HCT116 (cell line): ENCODE data around the gene CACNA1G.

Experiments used
- CTCF ChIP-seq, 3 experiments: fragments of 200-600 bp in 1 of 3; sonication (generic) in 1 of 3; IDR thresholded peaks in 2 of 3; conservative IDR thresholded peaks in 1 of 3; 2 replicates each; pipeline ENCODE4 v1.5.1; 2012 to 2017; ENCODE audit warnings: low read depth in 2 of 3, low read length in 2 of 3, antibody characterized with exemption in 1 of 3, borderline replicate concordance in 1 of 3, control low read depth in 1 of 3, mild to moderate bottlenecking in 1 of 3, mixed read lengths in 1 of 3, mixed run types in 1 of 3, moderate library complexity in 1 of 3; ENCODE audit not compliant: insufficient read depth in 1 of 3
- EGR1 ChIP-seq: IDR thresholded peaks from 2 replicates; pipeline ENCODE4 v1.6.1; 2012; ENCODE audit warnings: low read depth
- EZH2 ChIP-seq: fragments of 200-600 bp; sonication (generic); IDR thresholded peaks from 2 replicates; pipeline ENCODE4 v1.6.1; 2017; ENCODE audit warnings: antibody characterized with exemption, mixed run types
- FOSL1 ChIP-seq: IDR thresholded peaks from 2 replicates; pipeline ENCODE4 v1.6.1; 2012; ENCODE audit warnings: low read depth
- JUND ChIP-seq: IDR thresholded peaks from 2 replicates; pipeline ENCODE4 v1.6.1; 2012
- MAX ChIP-seq: IDR thresholded peaks from 2 replicates; pipeline ENCODE4 v1.6.1; 2012
- POLR2A ChIP-seq: IDR thresholded peaks from 2 replicates; pipeline ENCODE4 v1.7.0; 2011; ENCODE audit warnings: borderline replicate concordance; ENCODE audit not compliant: insufficient read depth, insufficient read length; ENCODE audit errors: extremely low read depth
- POLR2AphosphoS5 ChIP-seq: IDR thresholded peaks from 2 replicates; pipeline ENCODE4 v1.6.1; 2011; ENCODE audit warnings: mild to moderate bottlenecking, low read depth, low read length, moderate library complexity
- REST ChIP-seq: IDR thresholded peaks from 2 replicates; pipeline ENCODE4 v1.6.1; 2012; ENCODE audit warnings: low read depth
- SIN3A ChIP-seq: IDR thresholded peaks from 2 replicates; pipeline ENCODE4 v1.6.1; 2012; ENCODE audit warnings: low read depth
- TCF7L2 ChIP-seq: IDR thresholded peaks from 2 replicates; pipeline ENCODE4 v1.7.0; 2011; ENCODE audit warnings: borderline replicate concordance, inconsistent platforms; ENCODE audit not compliant: insufficient read depth, insufficient read length; ENCODE audit errors: extremely low read depth
- YY1 ChIP-seq: IDR thresholded peaks from 2 replicates; pipeline ENCODE4 v1.6.1; 2011; ENCODE audit warnings: low read length, low read depth, moderate library complexity, mild to moderate bottlenecking; ENCODE audit not compliant: insufficient replicate concordance; ENCODE audit errors: extremely low read depth
- ZBTB33 ChIP-seq: IDR thresholded peaks from 2 replicates; pipeline ENCODE4 v1.6.1; 2011; ENCODE audit warnings: mild to moderate bottlenecking, low read length, moderate library complexity; ENCODE audit not compliant: insufficient replicate concordance; ENCODE audit errors: extremely low read depth
- ZFX ChIP-seq: fragments of 450-650 bp; IDR thresholded peaks from 2 replicates; pipeline ENCODE4 v1.6.1; 2017

- TF ChIP-seq REST (no peak), CTCF (IDR thresholded peaks at IDR 0.05 in 2 of 3, conservative IDR thresholded peaks at IDR 0.05 in 1 of 3; ENCODE audit: borderline replicate concordance in 1 of 3, insufficient read depth in 1 of 3, low read depth in 2 of 3, low read length in 2 of 3) (no peak), POLR2AphosphoS5 (no peak), EGR1 (no peak), ZFX (no peak), POLR2A (no peak), YY1 (no peak), JUND (no peak), ZBTB33 (no peak), EZH2 (no peak), TCF7L2 (no peak), MAX (no peak), SIN3A (no peak), FOSL1 (no peak)
These were observed 69.4 kb downstream of the CACNA1G start for GRCh38 chr17:50629902-50630301.
